Panc1 (cell line): ENCODE results near the gene ZNF446. TPM values are rescaled to one million over a fixed set of nuclear protein-coding genes. Genes with fewer than 3 reads are reported as not detected.

Experiments
- ATAC-seq: fragments of 200-7000 bp; cut with Tn5 transposase; 2 replicates; pipeline ENCODE4 v1.9.1; 2020; ENCODE audit warnings: mild to moderate bottlenecking, moderate library complexity
- BruUV-seq: library from RNA; stranded (reverse); fragments of 400-500 nt; replicated peaks from 2 replicates; lab custom pipeline; 2021; lab: Mats Ljungman, UMichigan
- CTCF ChIA-PET: fragments of 300-600 bp; sonication (Branson Sonifier 250); formaldehyde crosslinking; loops from one replicate; lab custom pipeline; 2022; ENCODE audit warnings: antibody characterized with exemption; lab: Charles Lee
- POLR2A ChIA-PET: fragments of 300-600 bp; sonication (Branson Sonifier 250); formaldehyde crosslinking; loops from one replicate; lab custom pipeline; 2022; ENCODE audit warnings: antibody characterized with exemption; lab: Charles Lee
- DNase-seq: peaks from one replicate; pipeline ENCODE4 v3.0.0-alpha.2; 2010; ENCODE audit warnings: low read depth, low spot score
- H3K27ac ChIP-seq: 2 replicates; pipeline ENCODE4 v1.5.1; 2011; ENCODE audit warnings: mild to moderate bottlenecking, low read length, inconsistent platforms
- H3K27me3 ChIP-seq: fragments of 200-500 bp; sonication (Bioruptor generic); 2 replicates; pipeline ENCODE4 v1.6.0; 2014; ENCODE audit warnings: low read length, inconsistent platforms; ENCODE audit not compliant: control insufficient read depth, insufficient read depth
- H3K36me3 ChIP-seq: fragments of 200-500 bp; sonication (Bioruptor generic); 2 replicates; pipeline ENCODE4 v1.5.1; 2014; ENCODE audit warnings: inconsistent platforms, mild to moderate bottlenecking, low read length, moderate library complexity; ENCODE audit not compliant: control insufficient read depth, insufficient read depth
- H3K4me1 ChIP-seq: 2 replicates; pipeline ENCODE4 v1.5.1; 2011; ENCODE audit warnings: inconsistent platforms, mild to moderate bottlenecking, low read length, moderate library complexity; ENCODE audit not compliant: control insufficient read depth, insufficient read depth
- H3K4me3 ChIP-seq, 2 experiments: 2 replicates each; pipeline ENCODE4 v1.5.1; 2011 to 2012; ENCODE audit warnings: low read depth in 2 of 2, low read length in 2 of 2, mild to moderate bottlenecking in 2 of 2, inconsistent platforms in 1 of 2, moderate library complexity in 1 of 2
- H3K9me3 ChIP-seq: fragments of 200-500 bp; sonication (Bioruptor generic); 2 replicates; pipeline ENCODE4 v1.5.1; 2014; ENCODE audit warnings: low read depth, mild to moderate bottlenecking, inconsistent platforms, low read length, moderate library complexity; ENCODE audit not compliant: control insufficient read depth, insufficient read depth
- POLR2AphosphoS5 ChIP-seq: IDR thresholded peaks from 2 replicates; pipeline ENCODE4 v1.6.1; 2012; ENCODE audit warnings: mild to moderate bottlenecking, low read depth, low read length, moderate library complexity
- SIN3A ChIP-seq: IDR thresholded peaks from 2 replicates; pipeline ENCODE4 v1.6.1; 2012; ENCODE audit warnings: low read depth, mild to moderate bottlenecking, low read length, moderate library complexity, borderline replicate concordance; ENCODE audit not compliant: insufficient read depth
- TCF7L2 ChIP-seq: IDR thresholded peaks from 2 replicates; pipeline ENCODE4 v1.6.1; 2011; ENCODE audit warnings: mild to moderate bottlenecking, low read depth, low read length, inconsistent platforms
- in situ Hi-C: cut with HindIII; loops from 2 replicates; pipeline ENCODE4 v1.10.0; 2016; ENCODE audit warnings: low sequenced_read_pairs, low pct_unique_long_range_greater_than_20kb
- intact Hi-C: fragments of 100-400 bp; cut with micrococcal nuclease; formaldehyde crosslinking; loops from one replicate; pipeline ENCODE4 v1.10.0; 2022; ENCODE audit not compliant: unreplicated experiment
- total RNA-seq: library from RNA; stranded (reverse); gene quantifications from one replicate; pipeline ENCODE4 v1.2.1, GENCODE V29; 2021; ENCODE audit not compliant: unreplicated experiment
- TF ChIP-seq, protein P1 (sequence below), 2 experiments: IDR thresholded peaks; 2 replicates each; pipeline ENCODE4 v1.6.1; 2011 to 2012; ENCODE audit warnings: low read depth in 2 of 2, control low read depth in 1 of 2, low read length in 1 of 2, mild to moderate bottlenecking in 1 of 2, moderate library complexity in 1 of 2; ENCODE audit not compliant: insufficient read depth in 1 of 2
- TF ChIP-seq, protein P2 (sequence below): fragments of 450-650 bp; IDR thresholded peaks from 2 replicates; pipeline ENCODE4 v1.5.1; 2017; ENCODE audit warnings: mild to moderate bottlenecking

Gene ZNF446
- total RNA-seq, 1 experiment from 2014 or later, result 20.7 TPM

DNA sequence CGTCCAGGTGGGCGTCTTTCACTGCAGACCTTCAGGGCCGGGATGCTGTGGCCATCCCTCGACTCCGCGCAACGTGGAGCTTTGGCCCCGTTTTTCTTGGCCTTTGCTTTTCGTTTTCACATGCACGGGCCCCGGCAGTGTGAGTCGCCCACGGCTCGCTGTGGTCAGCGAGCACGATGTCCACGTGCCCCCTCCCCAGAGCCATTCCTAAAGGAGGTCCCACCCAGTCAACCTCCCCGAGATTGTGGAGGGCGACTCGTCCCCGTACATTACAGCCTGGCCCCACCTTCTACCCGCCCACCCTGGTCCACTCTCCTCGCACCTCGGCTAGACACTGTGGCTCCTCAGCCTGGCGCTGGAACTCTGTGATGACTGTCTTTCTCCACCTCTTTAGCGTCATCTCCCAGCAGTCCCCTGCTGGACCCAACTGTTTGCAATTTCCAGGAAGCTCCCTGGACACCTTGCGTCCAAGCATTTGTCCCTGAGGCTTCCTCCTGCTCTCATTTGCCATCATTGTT is 405 bp downstream of the ZNF446 start:
- Histone ChIP-seq H3K27ac (peak overlapping the region; percentile 92), H3K4me3 (peak overlapping the region; percentile 76 to 78), H3K36me3 (no peaks in the 10 kb centered on the region), H3K9me3 (no peaks in the 10 kb centered on the region), H3K4me1 (peaks cover 14% of the 10 kb centered on the region), H3K27me3 (no peaks in the 10 kb centered on the region)
- CTCF ChIA-PET, result interaction anchor here (0.7 kb wide), 1 partner anchor 267 kb away, joined by 3 read pairs; no protein-coding TSS in a partner anchor
- intact Hi-C loops (no loop called here), in situ Hi-C loops (no loop called here)
- TF ChIP-seq POLR2AphosphoS5 (peak; percentile 4; the same call in 1 of the 2 replicates), TCF7L2 (no peak)
- BruUV-seq, result no TSS peak
- ATAC-seq (no peak), DNase-seq (no peak)
- POLR2A ChIA-PET, result interaction anchor here (0.6 kb wide), 1 partner anchor 44 kb away, joined by 10 read pairs; no protein-coding TSS in a partner anchor

DNA sequence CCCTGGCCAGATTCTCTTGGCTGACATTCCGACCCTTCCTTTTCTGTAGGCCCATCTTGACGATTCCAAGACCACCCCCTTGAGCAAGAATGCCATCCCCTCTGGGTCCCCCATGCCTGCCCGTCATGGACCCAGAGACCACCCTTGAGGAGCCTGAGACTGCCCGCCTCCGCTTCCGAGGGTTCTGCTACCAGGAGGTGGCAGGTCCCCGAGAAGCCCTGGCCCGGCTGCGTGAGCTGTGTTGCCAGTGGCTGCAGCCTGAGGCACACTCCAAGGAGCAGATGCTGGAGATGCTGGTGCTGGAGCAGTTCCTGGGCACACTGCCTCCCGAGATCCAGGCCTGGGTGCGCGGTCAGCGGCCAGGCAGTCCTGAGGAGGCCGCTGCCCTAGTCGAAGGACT is 978 bp downstream of the ZNF446 start:
- in situ Hi-C loops, result no loop called here
- ATAC-seq (no peak), DNase-seq (no peak)
- intact Hi-C loops, result no loop called here
- BruUV-seq, result no TSS peak
- H3K27ac ChIP-seq, result peak overlapping the region; percentile 92
- H3K27me3 ChIP-seq, result no peaks in the 10 kb centered on the region
- POLR2A ChIA-PET, result interaction anchor here (0.6 kb wide), 1 partner anchor 44 kb away, joined by 10 read pairs; no protein-coding TSS in a partner anchor
- H3K4me1 ChIP-seq, result peaks cover 14% of the 10 kb centered on the region
- H3K4me3 ChIP-seq, result peak overlapping the region in 1 of 2 experiments; percentile 78; a peak in 2 of 4 replicates
- CTCF ChIA-PET, result interaction anchor here (0.7 kb wide), 1 partner anchor 268 kb away, joined by 3 read pairs; no protein-coding TSS in a partner anchor
- TF ChIP-seq SIN3A (no peak), POLR2AphosphoS5 (no peak), TCF7L2 (no peak)
- TF ChIP-seq, protein P1, sequence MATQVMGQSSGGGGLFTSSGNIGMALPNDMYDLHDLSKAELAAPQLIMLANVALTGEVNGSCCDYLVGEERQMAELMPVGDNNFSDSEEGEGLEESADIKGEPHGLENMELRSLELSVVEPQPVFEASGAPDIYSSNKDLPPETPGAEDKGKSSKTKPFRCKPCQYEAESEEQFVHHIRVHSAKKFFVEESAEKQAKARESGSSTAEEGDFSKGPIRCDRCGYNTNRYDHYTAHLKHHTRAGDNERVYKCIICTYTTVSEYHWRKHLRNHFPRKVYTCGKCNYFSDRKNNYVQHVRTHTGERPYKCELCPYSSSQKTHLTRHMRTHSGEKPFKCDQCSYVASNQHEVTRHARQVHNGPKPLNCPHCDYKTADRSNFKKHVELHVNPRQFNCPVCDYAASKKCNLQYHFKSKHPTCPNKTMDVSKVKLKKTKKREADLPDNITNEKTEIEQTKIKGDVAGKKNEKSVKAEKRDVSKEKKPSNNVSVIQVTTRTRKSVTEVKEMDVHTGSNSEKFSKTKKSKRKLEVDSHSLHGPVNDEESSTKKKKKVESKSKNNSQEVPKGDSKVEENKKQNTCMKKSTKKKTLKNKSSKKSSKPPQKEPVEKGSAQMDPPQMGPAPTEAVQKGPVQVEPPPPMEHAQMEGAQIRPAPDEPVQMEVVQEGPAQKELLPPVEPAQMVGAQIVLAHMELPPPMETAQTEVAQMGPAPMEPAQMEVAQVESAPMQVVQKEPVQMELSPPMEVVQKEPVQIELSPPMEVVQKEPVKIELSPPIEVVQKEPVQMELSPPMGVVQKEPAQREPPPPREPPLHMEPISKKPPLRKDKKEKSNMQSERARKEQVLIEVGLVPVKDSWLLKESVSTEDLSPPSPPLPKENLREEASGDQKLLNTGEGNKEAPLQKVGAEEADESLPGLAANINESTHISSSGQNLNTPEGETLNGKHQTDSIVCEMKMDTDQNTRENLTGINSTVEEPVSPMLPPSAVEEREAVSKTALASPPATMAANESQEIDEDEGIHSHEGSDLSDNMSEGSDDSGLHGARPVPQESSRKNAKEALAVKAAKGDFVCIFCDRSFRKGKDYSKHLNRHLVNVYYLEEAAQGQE (IDR thresholded peaks at IDR 0.05; ENCODE audit: insufficient read depth in 1 of 2, low read depth in 2 of 2, low read length in 1 of 2), result no peak
- TF ChIP-seq, protein P2, sequence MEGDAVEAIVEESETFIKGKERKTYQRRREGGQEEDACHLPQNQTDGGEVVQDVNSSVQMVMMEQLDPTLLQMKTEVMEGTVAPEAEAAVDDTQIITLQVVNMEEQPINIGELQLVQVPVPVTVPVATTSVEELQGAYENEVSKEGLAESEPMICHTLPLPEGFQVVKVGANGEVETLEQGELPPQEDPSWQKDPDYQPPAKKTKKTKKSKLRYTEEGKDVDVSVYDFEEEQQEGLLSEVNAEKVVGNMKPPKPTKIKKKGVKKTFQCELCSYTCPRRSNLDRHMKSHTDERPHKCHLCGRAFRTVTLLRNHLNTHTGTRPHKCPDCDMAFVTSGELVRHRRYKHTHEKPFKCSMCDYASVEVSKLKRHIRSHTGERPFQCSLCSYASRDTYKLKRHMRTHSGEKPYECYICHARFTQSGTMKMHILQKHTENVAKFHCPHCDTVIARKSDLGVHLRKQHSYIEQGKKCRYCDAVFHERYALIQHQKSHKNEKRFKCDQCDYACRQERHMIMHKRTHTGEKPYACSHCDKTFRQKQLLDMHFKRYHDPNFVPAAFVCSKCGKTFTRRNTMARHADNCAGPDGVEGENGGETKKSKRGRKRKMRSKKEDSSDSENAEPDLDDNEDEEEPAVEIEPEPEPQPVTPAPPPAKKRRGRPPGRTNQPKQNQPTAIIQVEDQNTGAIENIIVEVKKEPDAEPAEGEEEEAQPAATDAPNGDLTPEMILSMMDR, result no peak
- H3K36me3 ChIP-seq, result no peaks in the 10 kb centered on the region
- H3K9me3 ChIP-seq, result no peaks in the 10 kb centered on the region

DNA sequence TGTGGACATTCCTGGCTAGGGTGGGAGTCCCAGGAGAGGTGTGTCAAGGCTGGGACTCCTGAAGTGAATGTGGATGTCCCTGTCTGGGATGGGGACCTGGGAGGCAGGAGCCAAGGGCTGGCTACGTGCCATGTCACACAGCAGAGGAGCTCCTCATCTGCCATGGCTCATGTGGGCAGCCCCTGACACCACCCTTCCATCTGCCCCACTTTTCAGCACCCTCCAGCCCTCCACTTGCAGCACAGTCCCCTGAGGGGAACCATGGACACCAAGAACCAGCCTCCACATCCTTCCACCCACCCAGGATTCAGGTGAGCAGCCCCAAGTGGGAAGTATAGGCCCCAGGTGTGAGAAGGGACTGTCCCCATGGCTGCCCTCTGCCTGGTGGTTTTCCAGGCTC is 1.7 kb downstream of the ZNF446 start:
- ATAC-seq, result no peak
- POLR2A ChIA-PET, result interaction anchor here (0.6 kb wide), 1 partner anchor 95 kb away, joined by 3 read pairs; no protein-coding TSS in a partner anchor

More for the DNA sequence above, 1.7 kb downstream of the ZNF446 start:
- Histone ChIP-seq H3K4me3 (no peak overlapping the region), H3K9me3 (no peaks in the 10 kb centered on the region), H3K4me1 (peaks cover 14% of the 10 kb centered on the region), H3K36me3 (no peaks in the 10 kb centered on the region), H3K27me3 (no peaks in the 10 kb centered on the region), H3K27ac (no peak overlapping the region)
- DNase-seq, result no peak
- intact Hi-C loops, result no loop called here
- in situ Hi-C loops, result no loop called here
- CTCF ChIA-PET, result no interaction called here
- BruUV-seq, result no TSS peak
- TF ChIP-seq TCF7L2, result no peak
- no peak for TF ChIP-seq SIN3A
- TF ChIP-seq, protein P1 (IDR thresholded peaks at IDR 0.05; ENCODE audit: insufficient read depth in 1 of 2, low read depth in 2 of 2, low read length in 1 of 2), result no peak
- TF ChIP-seq POLR2AphosphoS5, result no peak
- TF ChIP-seq, protein P2, result no peak
